Measurements from ENCODE around the gene MFF.

Gene MFF

DNA sequence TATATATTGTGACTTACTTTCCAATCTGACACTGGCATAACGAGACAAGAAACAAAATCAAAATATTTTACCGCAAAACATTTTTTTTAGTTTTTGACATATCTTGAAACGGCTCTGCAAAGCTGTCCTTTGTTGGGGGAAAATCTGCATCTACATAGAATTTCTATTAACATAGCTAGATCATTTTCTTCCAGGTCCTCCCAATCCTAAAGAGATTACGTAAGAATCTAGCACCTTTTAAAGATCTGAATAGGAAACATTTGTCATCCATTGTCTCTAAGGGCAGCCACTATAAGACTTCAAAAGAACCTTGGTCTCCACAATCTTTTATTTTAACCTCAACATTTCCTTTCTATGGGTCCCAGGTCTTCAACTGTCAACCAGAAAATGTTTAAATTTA is 1.2 kb upstream of the MFF start:
- ChIA-PET POLR2A (no interaction called here), CTCF (no interaction called here)
- peaks cover under 1 to 3% of the 10 kb centered on the region in 2 experiments; a peak in 2 of 3 replicates for H3K36me3 ChIP-seq (ENCODE audit: control insufficient read depth in 2 of 2, insufficient read depth in 1 of 2, low read length in 2 of 2)
- TF ChIP-seq ZNF514 (tag by site-specific recombination; IDR thresholded peaks at IDR 0.05), result no peak
- TF ChIP-seq ZNF670 (tag by site-specific recombination; IDR thresholded peaks at IDR 0.05; ENCODE audit: low read depth), result no peak
- TF ChIP-seq ZNF292 (tag by site-specific recombination; IDR thresholded peaks at IDR 0.05; ENCODE audit: borderline replicate concordance, low read depth), result no peak
- TF ChIP-seq ZNF837 (tag by site-specific recombination; IDR thresholded peaks at IDR 0.05), result no peak
- TF ChIP-seq ZNF394 (tag by site-specific recombination; IDR thresholded peaks at IDR 0.05; ENCODE audit: borderline replicate concordance), result no peak
- no peak for TF ChIP-seq ZNF560 (tag by site-specific recombination; IDR thresholded peaks at IDR 0.05; ENCODE audit: borderline replicate concordance)
- TF ChIP-seq ZNF549 (tag by site-specific recombination; IDR thresholded peaks at IDR 0.05), result no peak
- no peak for TF ChIP-seq KLF10 (tag by site-specific recombination; IDR thresholded peaks at IDR 0.05)
- TF ChIP-seq, protein P1, sequence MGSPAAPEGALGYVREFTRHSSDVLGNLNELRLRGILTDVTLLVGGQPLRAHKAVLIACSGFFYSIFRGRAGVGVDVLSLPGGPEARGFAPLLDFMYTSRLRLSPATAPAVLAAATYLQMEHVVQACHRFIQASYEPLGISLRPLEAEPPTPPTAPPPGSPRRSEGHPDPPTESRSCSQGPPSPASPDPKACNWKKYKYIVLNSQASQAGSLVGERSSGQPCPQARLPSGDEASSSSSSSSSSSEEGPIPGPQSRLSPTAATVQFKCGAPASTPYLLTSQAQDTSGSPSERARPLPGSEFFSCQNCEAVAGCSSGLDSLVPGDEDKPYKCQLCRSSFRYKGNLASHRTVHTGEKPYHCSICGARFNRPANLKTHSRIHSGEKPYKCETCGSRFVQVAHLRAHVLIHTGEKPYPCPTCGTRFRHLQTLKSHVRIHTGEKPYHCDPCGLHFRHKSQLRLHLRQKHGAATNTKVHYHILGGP (tag by site-specific recombination; IDR thresholded peaks at IDR 0.05), result no peak
- no peak for TF ChIP-seq ZNF645 (tag by site-specific recombination; IDR thresholded peaks at IDR 0.05)
- peaks cover 4% of the 10 kb centered on the region for H3K4me1 ChIP-seq (ENCODE audit: control insufficient read depth, insufficient read depth, low read length)
- no peak overlapping the region for H3K4me3 ChIP-seq (ENCODE audit: low read depth, low read length)
- H3K9me3 ChIP-seq (ENCODE audit: control insufficient read depth, insufficient read depth, low read depth, low read length), result no peaks in the 10 kb centered on the region
- no peak overlapping the region for H3K27ac ChIP-seq (ENCODE audit: extremely low read depth, low read depth, low read length)

DNA sequence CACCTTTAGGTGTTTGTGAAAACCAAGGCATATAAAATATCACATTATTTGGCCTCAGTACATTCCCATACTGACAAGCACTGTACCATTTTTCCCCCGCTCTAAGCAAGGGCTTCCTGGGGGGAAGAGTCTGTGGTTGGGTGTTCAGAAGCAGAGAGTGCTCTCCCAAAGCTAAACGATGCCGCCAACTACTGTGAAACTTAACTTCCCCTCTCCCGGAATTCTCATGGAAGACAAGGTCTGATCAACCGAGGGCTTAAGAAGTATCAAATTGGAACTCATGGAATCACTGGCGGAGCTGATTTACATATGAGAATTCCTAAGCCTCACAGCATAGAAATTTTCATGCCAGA is 433 bp upstream of the MFF start:
- TF ChIP-seq ZNF596 (tag by site-specific recombination; IDR thresholded peaks at IDR 0.05), result no peak
- POLR2A ChIA-PET, result interaction anchor here (0.6 kb wide), 2 partner anchors 33 to 141 kb away, joined by 4 to 8 read pairs; no protein-coding TSS in a partner anchor
- H3K36me3 ChIP-seq (ENCODE audit: control insufficient read depth in 2 of 2, insufficient read depth in 1 of 2, low read length in 2 of 2), result peaks cover 3 to 9% of the 10 kb centered on the region in 2 experiments; a peak in 2 of 3 replicates
- H3K9me3 ChIP-seq (ENCODE audit: control insufficient read depth, insufficient read depth, low read depth, low read length), result no peaks in the 10 kb centered on the region
- peak overlapping the region; percentile 95 for H3K4me3 ChIP-seq (ENCODE audit: low read depth, low read length)
- H3K4me1 ChIP-seq (ENCODE audit: control insufficient read depth, insufficient read depth, low read length), result peaks cover 4% of the 10 kb centered on the region
- CTCF ChIA-PET, result no interaction called here
- no peak overlapping the region for H3K27ac ChIP-seq (ENCODE audit: extremely low read depth, low read depth, low read length)

DNA sequence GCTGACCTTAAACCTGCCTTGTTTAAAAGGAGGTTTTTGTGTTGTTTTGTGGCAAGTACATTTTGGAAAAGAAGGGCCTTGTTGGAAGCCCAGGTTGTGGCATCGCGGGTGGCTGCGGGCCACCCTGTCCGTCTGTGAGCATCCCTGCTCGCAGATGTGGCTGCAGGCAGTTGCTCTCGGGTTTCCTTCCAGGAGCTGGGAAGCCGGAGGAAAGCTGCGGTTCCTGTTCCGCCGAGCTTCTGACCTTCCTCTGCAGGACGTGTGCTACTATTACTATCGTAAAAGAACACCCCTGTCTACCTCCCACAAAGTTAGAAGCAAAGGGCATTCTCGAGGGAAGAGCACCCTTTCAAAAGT is 766 bp downstream of the MFF start:
- peaks cover 4% of the 10 kb centered on the region for H3K4me1 ChIP-seq (ENCODE audit: control insufficient read depth, insufficient read depth, low read length)
- TF ChIP-seq, protein P2, sequence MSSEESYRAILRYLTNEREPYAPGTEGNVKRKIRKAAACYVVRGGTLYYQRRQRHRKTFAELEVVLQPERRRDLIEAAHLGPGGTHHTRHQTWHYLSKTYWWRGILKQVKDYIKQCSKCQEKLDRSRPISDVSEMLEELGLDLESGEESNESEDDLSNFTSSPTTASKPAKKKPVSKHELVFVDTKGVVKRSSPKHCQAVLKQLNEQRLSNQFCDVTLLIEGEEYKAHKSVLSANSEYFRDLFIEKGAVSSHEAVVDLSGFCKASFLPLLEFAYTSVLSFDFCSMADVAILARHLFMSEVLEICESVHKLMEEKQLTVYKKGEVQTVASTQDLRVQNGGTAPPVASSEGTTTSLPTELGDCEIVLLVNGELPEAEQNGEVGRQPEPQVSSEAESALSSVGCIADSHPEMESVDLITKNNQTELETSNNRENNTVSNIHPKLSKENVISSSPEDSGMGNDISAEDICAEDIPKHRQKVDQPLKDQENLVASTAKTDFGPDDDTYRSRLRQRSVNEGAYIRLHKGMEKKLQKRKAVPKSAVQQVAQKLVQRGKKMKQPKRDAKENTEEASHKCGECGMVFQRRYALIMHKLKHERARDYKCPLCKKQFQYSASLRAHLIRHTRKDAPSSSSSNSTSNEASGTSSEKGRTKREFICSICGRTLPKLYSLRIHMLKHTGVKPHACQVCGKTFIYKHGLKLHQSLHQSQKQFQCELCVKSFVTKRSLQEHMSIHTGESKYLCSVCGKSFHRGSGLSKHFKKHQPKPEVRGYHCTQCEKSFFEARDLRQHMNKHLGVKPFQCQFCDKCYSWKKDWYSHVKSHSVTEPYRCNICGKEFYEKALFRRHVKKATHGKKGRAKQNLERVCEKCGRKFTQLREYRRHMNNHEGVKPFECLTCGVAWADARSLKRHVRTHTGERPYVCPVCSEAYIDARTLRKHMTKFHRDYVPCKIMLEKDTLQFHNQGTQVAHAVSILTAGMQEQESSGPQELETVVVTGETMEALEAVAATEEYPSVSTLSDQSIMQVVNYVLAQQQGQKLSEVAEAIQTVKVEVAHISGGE (tag by site-specific recombination; conservative IDR thresholded peaks at IDR 0.05; ENCODE audit: low read depth), result peak; percentile 46; the same call in 1 of the 2 replicates
- TF ChIP-seq ZNF335 (tag by site-specific recombination; conservative IDR thresholded peaks at IDR 0.05) (peak; percentile 98), TCF7L2 (IDR thresholded peaks at IDR 0.05; ENCODE audit: borderline replicate concordance, low read depth, low read length) (no peak), GLIS1 (tag by site-specific recombination; IDR thresholded peaks at IDR 0.05) (peak; percentile 30)
- H3K27ac ChIP-seq (ENCODE audit: extremely low read depth, low read depth, low read length), result peak overlapping the region; percentile 78
- ChIA-PET POLR2A (interaction anchor here (1.0 kb wide), 1 partner anchor 11 kb away, joined by 3 read pairs; no protein-coding TSS in a partner anchor), CTCF (interaction anchor here (0.8 kb wide), 1 partner anchor 87 kb away, joined by 5 read pairs; no protein-coding TSS in a partner anchor)
- H3K4me3 ChIP-seq (ENCODE audit: low read depth, low read length), result peak overlapping the region; percentile 95
- H3K9me3 ChIP-seq (ENCODE audit: control insufficient read depth, insufficient read depth, low read depth, low read length), result no peaks in the 10 kb centered on the region
- H3K36me3 ChIP-seq (ENCODE audit: control insufficient read depth in 2 of 2, insufficient read depth in 1 of 2, low read length in 2 of 2), result peaks cover 3 to 18% of the 10 kb centered on the region in 2 experiments; a peak in 2 of 3 replicates

Measured in HEK293 (cell line).